NCI-H1048 (cell line): ENCODE data around the gene DDX31.
"Not testable (repeated sequence)": the region's sequence is repeated elsewhere in the genome, so short reads cannot be mapped to it uniquely, and the experiment has no call there.

Source experiments
- DNase-seq: peaks from one replicate; lab custom pipeline; 2025; lab: John Stamatoyannopoulos, UW

The DDX31 gene

DNA sequence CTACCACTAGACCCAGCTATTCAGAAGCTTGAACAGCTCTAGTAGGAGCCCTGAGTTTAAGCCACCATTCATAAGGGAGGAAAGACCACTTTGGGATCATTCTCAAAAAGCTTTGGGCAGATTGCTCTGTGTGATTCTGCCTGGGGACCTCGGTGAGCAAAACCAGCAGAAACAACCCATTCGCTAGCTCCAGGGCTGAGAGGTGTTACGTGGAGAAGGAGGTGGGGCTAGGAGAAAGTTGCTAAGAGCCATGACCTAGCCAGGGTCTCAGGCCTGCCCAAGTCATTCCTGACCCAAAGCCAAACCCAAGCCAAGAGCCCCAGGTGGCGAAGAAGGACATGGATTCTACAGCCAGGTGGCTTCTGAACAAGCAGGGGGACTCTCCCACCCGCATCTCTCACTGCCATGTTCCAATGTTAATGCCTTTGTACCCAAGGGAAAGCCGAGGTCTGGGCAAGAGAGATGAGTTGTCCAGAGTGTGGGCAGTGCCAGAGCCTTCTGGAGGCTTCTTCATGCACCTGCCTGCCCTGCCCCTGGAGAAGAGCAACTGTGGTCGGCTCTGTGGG, 91.3 kb downstream of the DDX31 start:
- DNase-seq: no peak

- DNase-seq: no peak
Measured at GRCh38 chr9:132577119-132577518, 92.7 kb downstream of the DDX31 start.

DNA sequence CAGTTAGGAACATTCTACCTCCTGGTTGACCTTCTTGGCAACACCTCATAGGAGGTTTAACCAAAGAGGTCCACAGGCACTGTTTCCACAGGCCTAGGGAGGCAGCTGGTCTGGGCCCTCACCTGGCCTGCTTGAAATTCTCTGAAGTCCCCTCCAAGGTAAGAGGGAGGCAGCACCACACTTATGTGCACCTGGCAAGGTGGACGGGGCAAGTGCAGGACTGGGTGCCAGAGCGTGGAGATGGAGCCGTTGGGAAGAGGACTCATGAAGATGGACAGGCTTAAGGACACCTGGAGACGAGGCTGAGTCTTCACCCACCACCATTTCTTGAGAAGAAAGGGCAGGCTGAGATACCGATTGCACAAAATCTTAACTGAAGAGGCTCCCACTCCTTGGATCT, 94.0 kb downstream of the DDX31 start:
- no peak for DNase-seq

DNA sequence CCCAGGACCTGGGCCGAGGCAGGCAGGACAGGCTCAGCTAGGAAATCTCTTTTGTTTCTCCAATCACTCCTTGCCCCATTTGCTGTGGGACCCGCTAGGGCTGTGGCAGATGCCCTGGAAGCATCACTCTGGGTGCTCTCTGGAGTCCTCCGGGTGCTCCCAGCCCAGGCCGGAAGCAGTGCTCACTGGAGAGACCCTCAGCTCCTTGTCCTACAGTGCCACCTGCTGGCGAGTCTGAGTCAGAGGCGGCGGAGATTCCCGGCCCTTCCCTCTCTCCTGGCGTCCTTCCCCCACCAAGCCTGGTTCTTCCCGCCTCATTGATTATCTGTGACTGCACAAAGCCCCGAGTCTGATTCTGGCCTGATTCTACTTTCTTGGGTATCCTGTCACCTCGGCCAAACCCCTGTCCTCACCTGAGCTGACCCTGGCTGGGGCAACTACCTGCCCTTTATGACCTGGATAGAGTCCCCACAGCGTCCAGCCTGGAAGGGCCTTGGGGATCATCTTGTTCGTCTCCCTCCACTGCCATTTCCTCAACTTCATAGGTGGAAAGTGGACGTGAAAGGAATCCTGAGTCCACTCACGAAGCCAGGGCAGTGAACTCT, 94.7 kb downstream of the DDX31 start:
- DNase-seq: no peak

- no peak for DNase-seq
Measured at GRCh38 chr9:132572921-132573320, 96.9 kb downstream of the DDX31 start.

- DNase-seq: no peak
Measured at GRCh38 chr9:132571806-132572600, 97.8 kb downstream of the DDX31 start.

- DNase-seq: not testable (repeated sequence)
Measured at GRCh38 chr9:132568787-132569186, 101.0 kb downstream of the DDX31 start.

- no peak for DNase-seq
Measured at GRCh38 chr9:132564526-132564925, 105.3 kb downstream of the DDX31 start.

DNA sequence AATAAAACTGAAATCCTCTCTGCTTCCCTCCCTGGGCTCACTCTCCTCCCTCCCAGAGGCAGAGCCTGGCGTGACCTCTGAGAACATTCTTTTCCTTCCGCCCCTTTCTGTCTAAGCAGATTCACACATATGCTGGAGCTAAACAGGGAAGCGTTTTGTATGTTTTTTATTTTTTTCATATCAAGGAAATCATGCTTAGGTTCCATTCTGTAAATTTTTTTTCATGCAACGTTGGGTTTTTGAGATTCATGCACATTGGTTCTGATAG, 107.5 kb downstream of the DDX31 start:
- no peak for DNase-seq

GRCh38 chr9:132560616-132561202, 109.1 kb downstream of the DDX31 start:
- no peak for DNase-seq

- no peak for DNase-seq
Measured at GRCh38 chr9:132559711-132560110, 110.1 kb downstream of the DDX31 start.

GRCh38 chr9:132557159-132557558, 112.6 kb downstream of the DDX31 start:
- no peak for DNase-seq

GRCh38 chr9:132556714-132557113, 113.1 kb downstream of the DDX31 start:
- no peak for DNase-seq

- no peak for DNase-seq
Measured at GRCh38 chr9:132556235-132556634, 113.5 kb downstream of the DDX31 start.

DNA sequence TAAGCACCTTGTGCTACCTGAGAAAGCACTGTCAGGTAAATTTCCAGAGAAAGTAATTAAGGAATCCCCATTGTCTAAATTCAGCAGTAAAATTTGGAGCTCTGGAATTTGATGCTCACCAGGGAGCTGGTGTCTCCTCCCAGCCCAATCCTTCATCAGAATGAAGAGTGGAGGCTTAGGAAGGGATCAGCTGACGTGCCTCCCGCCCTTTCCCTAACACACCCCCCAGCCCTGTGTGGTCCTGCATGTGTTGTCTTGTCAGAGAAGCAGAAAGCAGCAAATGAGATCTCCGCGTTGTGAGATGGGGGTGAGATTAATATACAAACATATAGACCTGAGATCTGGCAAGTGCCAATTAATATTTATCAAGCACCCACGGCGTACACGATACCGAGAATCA, 114.3 kb downstream of the DDX31 start:
- DNase-seq: no peak

- DNase-seq: no peak
Measured at GRCh38 chr9:132554755-132555154, 115.0 kb downstream of the DDX31 start.

- DNase-seq: no peak
Measured at GRCh38 chr9:132552041-132552440, 117.7 kb downstream of the DDX31 start.

DNA sequence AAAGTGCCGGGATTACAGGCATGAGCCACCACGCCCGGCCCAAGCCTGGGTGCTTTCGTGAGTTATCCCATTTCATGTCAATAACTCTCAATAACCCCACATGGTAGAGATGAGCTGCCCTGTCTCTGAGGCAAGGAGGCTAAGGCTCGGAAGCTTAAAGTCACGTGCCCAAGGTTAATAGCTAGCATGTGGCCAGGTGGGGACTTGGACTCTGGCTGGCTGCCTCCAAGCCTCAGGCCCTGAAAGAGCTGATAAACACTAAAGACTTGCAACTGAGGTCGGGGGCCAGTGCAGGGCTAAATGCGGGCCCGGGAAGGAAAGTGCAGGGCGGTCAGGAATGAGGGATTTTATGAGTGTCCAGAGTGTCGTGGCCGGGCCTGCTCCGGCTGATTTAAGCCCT, 118.2 kb downstream of the DDX31 start:
- no peak for DNase-seq

DNA sequence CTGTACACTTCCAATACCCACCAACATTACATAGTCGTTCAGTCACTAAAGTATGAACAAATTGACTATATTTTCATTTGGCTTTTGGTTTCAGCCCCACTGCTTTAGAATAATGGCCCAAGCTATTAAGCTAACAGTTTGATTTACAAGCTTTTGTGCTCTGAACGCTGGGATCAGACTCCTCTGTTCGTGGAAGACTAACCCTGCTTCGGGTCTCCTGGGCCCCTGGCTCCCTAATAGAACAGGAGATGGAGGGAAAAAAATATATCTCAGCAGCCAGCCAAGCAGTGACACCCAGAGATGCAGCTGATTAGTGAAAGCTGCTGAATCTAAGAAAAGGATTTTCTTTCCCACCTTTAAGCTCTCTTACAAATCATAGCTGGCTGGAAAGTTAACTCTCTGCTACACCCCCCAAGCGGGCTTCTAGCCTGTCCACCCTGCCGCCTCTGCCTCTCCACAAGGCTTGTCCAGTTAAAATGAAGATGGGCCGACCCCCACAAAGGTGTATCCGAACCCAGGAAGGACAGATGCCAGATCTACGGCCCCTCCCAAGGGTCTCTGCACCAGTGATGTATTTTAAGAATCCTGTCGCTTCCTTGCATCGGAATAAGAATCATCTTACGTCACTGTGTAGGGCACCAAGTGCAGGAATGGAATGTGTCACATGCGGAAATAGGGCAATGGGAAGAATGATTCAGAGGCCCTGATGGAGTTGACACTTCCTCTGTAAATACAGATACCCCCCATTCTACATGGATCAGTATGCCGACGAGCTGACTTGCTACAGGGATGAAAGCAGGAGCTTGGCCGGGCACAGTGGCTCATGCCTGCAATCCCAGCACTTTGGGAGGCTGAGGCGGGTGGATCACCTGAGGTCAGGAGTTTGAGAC, 120.8 kb downstream of the DDX31 start:
- no peak for DNase-seq

DNA sequence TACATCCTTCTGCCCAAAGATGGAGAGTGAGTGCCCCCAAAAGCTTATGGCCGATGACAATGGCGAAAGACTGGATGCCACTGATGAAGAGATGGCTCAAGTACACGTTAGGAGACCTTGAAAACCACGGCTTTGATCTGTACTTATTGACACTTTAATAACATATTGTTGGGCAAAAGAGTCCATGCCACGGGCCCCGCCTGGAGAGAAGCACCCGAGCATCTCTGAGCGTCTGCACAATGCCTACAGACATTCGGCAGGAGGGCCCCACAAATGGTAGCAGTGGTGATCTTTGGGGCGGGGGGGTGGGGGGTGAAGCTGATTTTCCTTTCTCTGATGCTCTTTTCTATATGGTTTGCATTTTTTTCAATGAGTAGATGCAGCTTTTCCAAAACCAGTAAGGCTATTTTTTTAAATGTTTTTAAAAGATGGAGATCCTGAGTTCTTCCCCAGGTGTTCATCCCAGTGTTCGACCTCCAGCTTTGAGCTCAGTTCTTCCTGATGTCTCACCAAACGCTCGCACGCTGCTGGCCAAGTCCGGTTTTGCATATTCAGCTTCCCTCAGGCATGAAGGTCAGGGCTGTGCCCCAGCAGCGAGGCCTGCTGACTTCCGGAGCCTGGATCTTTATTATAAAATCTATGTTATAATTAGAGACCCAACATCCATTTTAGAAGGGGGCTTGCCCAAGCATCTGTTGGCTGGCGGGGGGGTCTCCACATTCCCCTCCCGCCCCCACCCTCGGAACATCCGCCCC, 121.6 kb downstream of the DDX31 start:
- DNase-seq: no peak

DNA sequence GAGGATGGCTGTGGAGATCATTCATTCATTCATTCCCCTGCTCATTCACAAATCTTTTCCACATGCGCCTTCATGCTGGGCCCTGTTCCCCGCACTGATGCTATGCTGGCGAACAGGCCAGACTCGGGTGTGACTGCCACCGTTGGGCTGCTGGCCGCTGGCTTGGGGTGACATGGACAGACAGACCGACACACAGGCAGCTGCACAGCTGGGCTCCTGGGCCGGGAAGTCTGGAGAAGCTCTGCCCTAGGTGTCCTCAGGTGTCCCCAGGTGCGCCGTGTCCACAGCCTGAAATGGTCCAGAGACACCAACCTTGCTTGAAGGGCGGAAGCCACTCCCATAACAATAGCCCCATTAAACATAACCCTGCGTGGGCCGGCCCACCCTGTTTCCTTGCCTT, 122.3 kb downstream of the DDX31 start:
- DNase-seq: no peak

DNA sequence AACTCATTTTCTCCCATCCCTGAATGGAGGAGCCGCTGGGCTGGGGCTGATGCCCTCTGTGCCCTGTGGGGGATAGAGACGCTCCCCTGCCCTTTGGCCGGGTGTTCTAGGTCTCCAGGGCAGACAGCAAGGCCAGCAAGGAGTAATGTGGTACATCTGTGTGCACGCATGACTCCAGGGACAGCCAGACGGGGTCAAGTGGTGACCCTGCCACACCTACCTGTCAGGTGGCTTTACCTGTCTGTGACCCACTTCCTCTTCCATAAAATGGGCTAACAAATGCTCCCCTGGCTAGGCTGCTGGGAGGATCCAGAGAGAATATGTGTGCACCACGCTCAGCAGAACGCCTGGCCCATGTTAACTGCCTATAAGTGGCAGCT, 122.7 kb downstream of the DDX31 start:
- DNase-seq: no peak
